Retinal pigment epithelial cell (primary cell): ENCODE results near the gene BTBD2.

Experiments used
- DNase-seq: peaks from one replicate; pipeline ENCODE4 v3.0.0-alpha.2; 2010; ENCODE audit warnings: low read depth
- H3K4me3 ChIP-seq: 2 replicates; pipeline ENCODE4 v1.5.1; 2011; ENCODE audit warnings: mild to moderate bottlenecking, low read length, control low read depth, moderate library complexity
- CTCF ChIP-seq: conservative IDR thresholded peaks from 2 replicates; pipeline ENCODE4 v1.5.1; 2011; ENCODE audit warnings: low read depth, low read length, control low read depth, inconsistent platforms

The BTBD2 gene

DNA sequence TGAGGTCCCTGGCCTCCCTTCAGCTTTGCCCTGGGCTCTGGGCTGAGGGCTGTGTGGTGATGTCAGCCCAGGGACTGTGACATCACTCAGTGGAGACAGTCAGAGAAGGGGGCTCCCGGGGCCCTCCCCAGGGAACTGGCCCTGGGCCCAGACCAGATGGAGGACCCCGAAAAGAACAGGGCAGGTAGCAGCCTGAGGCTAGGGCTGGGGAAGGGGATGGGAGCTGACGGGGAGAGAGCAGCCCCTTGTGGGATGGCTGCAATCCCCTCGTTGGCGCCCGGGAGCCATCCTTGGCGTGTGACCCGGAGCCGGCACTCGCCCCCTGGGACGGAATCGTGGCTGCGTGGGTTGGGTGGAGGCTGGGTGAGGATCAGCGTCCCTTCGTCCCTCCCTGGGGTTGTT, 61.0 kb downstream of the BTBD2 start:
- H3K4me3 ChIP-seq, result no peak overlapping the region
- TF ChIP-seq CTCF, result no peak
- DNase-seq, result no peak

- no peak for TF ChIP-seq CTCF
- no peak overlapping the region for H3K4me3 ChIP-seq
- DNase-seq, result no peak
Measured at GRCh38 chr19:1953441-1954094, 61.9 kb downstream of the BTBD2 start.

- DNase-seq, result no peak
- no peak overlapping the region for H3K4me3 ChIP-seq
- TF ChIP-seq CTCF, result no peak
Measured at GRCh38 chr19:1953037-1953436, 62.5 kb downstream of the BTBD2 start.

GRCh38 chr19:1952635-1953034, 62.9 kb downstream of the BTBD2 start:
- H3K4me3 ChIP-seq, result no peak overlapping the region
- no peak for DNase-seq
- TF ChIP-seq CTCF, result no peak

GRCh38 chr19:1950640-1951039, 64.9 kb downstream of the BTBD2 start:
- no peak for TF ChIP-seq CTCF
- no peak for DNase-seq
- H3K4me3 ChIP-seq, result no peak overlapping the region

DNA sequence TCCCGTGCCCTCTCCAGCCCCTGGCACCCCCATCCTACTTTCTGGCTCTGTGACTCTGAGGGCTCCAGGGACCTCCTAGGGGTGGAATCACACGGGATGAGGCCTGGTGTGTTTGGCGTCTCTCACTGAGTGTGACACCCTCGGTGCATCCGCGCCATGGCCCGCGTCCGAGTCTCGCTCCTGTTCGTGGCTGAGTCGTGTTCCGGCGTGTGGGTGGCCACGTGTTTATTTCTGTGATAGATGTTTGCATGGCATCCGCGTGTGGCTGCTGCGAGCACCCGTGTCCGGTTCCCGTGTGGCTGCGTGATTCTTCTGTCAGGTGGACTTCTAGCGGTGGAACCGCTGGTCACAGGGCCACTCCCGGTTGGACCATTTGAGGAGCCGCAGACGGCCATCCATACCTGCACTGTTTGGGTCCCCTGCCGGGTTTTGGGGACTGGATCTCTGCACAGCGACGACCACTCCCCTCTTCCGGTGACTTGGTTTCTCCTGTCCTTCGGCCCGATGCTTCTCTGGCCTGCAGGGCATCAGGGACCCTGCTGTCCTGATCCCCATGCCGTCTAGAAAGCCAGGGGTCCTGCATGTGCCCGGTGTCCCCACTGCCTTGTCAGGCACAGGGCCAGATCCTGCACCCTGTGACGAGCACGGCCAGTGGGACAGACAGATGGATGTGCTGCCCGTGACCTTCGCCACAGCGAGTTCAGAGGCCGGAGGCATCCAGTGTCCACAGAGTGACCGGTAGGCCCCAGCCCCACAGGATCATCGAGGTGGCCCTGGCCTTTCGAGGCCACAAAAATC, 66.0 kb downstream of the BTBD2 start:
- no peak for TF ChIP-seq CTCF
- DNase-seq, result no peak
- H3K4me3 ChIP-seq, result no peak overlapping the region
